GM21367 (cell line): Measurements from ENCODE around the gene KLHDC7A.

Experiments
- ATAC-seq: cut with Tn5 transposase; IDR thresholded peaks from one replicate; pipeline ENCODE4 v1.9.1; 2021; ENCODE audit not compliant: unreplicated experiment

KLHDC7A gene

GRCh38 chr1:18504609-18505008, 23.9 kb downstream of the KLHDC7A start:
- no peak for ATAC-seq

DNA sequence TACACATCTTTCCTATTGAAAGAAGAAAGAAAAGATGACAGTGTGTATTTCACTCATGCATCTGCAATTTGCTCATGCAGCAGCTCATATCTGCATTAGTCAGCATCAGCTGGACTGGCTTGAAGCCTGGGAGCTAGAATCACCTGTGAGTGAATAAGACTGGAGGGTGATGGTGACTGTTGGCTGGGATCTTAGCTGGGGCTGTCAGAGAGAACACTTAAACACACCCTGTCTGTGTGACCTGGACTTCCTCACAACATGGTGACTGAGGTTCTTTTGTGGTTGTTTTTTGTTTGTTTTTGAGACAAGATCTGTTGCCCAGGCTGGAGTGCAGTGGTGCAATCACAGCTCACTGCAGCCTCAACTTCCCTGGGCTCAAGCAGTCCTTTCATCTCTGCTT, 24.9 kb downstream of the KLHDC7A start:
- no peak for ATAC-seq

DNA sequence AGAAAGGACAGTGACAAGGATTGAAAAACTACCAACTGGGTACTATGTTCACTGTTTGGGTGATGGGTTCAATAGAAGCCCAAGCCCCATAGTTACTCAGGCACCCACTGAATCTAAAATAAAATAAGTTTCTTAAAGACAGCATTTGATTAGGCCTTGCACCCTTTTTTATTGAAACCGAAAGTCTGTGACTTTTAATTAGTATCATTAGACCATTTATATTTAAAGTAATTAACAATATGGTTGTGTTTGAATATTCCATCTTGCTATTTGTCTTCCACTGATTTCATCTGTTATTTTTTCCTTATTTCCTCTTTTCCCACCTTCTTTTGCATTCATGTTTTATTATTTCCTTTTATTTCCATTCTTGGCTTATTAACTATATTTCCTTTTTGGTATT, 27.4 kb downstream of the KLHDC7A start:
- no peak for ATAC-seq

DNA sequence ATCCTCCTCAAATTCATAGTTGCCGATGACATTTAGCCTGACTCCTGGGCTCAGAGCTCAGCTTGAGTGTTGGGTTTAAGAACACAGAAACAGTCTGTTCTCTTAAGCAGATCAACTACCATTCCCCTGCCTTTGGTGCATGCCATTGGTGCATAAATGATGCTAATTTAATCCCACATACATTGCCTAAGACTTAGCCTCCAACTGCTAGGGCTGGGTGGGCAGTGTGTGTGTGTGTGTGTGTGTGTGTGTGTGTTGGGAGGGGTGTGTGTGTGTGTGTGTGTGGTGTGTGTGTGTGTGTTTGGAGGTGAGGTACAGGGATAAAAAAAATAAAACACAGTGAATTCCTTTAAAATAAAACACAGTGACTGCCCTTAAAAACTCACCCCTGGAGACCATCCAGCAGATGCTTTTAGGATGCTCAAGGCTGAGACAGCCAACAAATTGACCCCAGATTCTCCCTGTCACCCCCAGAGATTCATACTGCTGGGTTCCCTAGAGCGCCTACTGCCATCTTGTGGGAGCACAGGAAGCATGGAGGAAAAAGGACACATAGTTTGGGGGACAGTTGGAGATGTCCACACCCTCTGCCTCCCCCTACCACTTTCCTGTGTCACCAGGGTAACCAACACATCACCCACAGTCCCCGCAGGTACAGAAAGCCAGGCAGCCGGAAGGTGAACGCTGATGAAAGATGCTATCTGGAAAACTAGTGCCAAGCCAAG, 30.6 kb downstream of the KLHDC7A start:
- no peak for ATAC-seq

DNA sequence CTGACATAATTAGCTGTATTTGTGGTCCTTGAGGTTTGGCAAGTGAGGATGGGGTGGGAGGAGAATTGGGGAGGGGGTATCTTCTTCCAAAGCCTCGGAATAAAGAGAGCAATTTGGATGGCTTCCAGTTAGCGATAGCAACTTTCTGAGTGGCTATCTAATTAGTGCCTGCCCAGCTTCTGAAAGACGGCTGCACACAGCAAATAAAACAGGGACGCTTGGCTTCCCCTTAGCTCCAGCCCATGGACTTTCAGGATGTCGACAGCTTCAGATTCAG, 31.1 kb downstream of the KLHDC7A start:
- no peak for ATAC-seq

GRCh38 chr1:18512883-18513282, 32.2 kb downstream of the KLHDC7A start:
- ATAC-seq = no peak

GRCh38 chr1:18513995-18514394, 33.3 kb downstream of the KLHDC7A start:
- no peak for ATAC-seq

- ATAC-seq = no peak
Measured at GRCh38 chr1:18515120-18515667, 34.5 kb downstream of the KLHDC7A start.

DNA sequence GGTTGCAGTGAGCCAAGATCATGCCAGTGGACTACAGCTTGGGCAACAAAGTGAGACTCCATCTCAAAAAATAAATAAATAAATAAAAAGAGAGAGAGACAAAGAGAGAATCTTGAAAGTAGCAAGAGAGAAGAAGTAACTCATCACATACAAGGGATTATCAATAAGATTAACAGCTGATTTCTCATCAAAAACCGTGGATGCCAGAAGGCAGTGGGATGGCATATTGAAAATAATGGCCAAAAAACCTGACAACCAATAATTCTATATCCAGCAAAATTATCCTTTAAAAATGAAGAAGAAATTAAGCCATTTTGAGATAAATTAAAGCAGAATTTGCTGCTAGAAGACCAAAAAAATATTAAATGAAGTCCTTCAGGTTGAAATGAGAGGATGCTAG, 35.7 kb downstream of the KLHDC7A start:
- ATAC-seq = no peak

- no peak for ATAC-seq
Measured at GRCh38 chr1:18526436-18527275, 45.9 kb downstream of the KLHDC7A start.

DNA sequence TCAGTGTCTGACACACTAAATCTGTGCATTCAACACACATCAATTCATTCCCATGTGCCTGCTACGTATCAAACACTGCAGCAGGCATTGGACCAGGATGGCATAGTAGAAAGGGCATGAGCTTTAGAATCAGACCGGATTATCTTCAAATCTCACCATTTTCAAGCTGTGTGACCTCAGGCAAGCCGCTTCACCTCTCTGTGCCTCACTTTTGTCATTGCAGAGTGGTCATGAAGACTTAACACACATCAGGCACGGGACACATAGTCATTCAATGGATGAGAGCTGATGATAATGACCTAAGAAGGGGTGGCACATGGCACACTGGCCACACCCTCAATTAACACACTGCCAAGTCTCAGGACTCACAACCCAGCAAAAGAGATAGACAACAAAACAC, 46.8 kb downstream of the KLHDC7A start:
- ATAC-seq = no peak

DNA sequence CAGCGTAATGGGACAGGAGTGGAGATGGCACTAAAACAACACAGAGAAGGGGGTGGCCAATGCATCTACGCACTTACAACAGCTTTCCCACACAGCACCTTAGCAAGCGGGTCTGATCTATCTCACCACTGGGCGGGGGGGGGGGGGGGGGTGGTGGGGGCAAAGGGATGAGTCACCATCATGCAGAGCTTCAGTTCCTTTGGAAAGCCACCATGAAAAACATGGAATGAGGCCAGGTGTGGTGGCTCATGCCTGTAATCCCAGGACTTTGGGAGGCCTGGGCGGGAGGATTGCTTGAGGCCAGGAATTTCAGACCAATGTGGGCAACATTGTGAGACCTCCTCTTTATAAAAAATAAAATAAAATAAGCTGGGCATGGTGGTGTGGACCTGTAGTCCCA, 47.2 kb downstream of the KLHDC7A start:
- ATAC-seq = no peak

DNA sequence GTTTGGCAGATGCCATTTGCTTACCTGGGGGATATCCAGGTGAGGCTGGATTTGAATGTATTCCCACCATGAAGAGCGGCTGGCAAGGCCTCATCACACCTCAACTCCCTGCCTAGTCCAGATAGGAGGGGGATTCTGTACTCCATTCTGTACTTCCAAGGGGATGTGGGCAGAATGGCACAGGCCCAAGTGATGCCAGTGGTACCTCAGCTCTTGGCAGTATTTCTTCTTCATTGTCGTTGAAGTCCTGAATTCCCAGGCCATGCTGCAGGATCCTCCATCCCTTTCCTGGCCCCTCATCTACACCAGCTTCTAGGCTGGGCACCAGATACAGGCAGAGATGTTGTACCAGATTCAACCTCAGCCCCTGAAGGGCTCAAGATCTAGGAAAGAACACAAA, 47.9 kb downstream of the KLHDC7A start:
- no peak for ATAC-seq

GRCh38 chr1:18529714-18530113, 49.0 kb downstream of the KLHDC7A start:
- no peak for ATAC-seq

- no peak for ATAC-seq
Measured at GRCh38 chr1:18530587-18531502, 50.1 kb downstream of the KLHDC7A start.

GRCh38 chr1:18531503-18531845, 50.7 kb downstream of the KLHDC7A start:
- ATAC-seq = no peak

GRCh38 chr1:18532390-18533170, 51.9 kb downstream of the KLHDC7A start:
- ATAC-seq = no peak

GRCh38 chr1:18533259-18533658, 52.5 kb downstream of the KLHDC7A start:
- ATAC-seq = no peak

- ATAC-seq = no peak
Measured at GRCh38 chr1:18534810-18535205, 54.1 kb downstream of the KLHDC7A start.
